DND-41 (cell line): ENCODE measurements around the gene UBAC1.

Experiments used
- CTCF ChIP-seq: IDR thresholded peaks from 2 replicates; pipeline ENCODE4 v1.5.1; 2012; ENCODE audit warnings: borderline replicate concordance, low read length, moderate library complexity, mild to moderate bottlenecking; ENCODE audit not compliant: poor library complexity, severe bottlenecking; ENCODE audit errors: extremely low read depth
- EZH2 ChIP-seq: IDR thresholded peaks from 3 replicates; pipeline ENCODE4 v1.6.1; 2012; ENCODE audit warnings: borderline replicate concordance, low read depth, mild to moderate bottlenecking, moderate library complexity, low read length, inconsistent platforms; ENCODE audit not compliant: severe bottlenecking

GRCh38 chr9:135985459-135985774 lies 24.2 kb upstream of the UBAC1 start:
- no peak for TF ChIP-seq CTCF
- TF ChIP-seq EZH2: no peak
